ENCODE measurements around the gene ZBTB12. TPM values are rescaled to one million over a fixed set of nuclear protein-coding genes. Genes with fewer than 3 reads are reported as not detected.

The ZBTB12 gene
- total and polyA plus RNA-seq, 9 of the 15 experiments (the other 6 are each of a cell fraction or from before 2014, with no cell fraction given), result 0.03 to 12.4 (median 5.8) TPM; not detected in 1

DNA sequence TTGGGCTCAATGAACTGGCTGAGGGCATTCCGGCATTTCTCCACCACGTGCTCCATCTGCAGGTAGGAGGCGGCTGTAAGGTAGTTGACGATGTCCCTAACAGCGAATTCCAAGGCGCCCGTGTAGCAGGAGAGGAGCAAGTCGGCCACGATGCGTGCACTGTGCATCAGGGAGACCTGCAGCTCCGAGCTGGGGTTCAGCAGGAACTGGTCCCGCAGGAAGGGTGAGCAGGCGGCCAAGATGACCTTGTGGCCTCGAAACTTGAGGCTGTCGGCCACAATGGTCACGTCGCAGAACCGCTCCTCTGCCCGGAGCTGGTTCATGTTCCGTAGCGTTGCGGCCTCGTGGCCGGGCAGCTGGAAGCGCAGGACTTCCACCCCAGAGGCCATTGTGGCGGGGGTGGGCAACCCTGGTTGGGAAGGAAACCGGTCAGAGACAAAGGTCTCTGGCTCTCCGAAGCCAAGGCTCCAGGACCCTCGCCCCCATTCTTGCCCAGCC lies 920 bp downstream of the ZBTB12 start (continued):
- TF ChIP-seq, protein P1, sequence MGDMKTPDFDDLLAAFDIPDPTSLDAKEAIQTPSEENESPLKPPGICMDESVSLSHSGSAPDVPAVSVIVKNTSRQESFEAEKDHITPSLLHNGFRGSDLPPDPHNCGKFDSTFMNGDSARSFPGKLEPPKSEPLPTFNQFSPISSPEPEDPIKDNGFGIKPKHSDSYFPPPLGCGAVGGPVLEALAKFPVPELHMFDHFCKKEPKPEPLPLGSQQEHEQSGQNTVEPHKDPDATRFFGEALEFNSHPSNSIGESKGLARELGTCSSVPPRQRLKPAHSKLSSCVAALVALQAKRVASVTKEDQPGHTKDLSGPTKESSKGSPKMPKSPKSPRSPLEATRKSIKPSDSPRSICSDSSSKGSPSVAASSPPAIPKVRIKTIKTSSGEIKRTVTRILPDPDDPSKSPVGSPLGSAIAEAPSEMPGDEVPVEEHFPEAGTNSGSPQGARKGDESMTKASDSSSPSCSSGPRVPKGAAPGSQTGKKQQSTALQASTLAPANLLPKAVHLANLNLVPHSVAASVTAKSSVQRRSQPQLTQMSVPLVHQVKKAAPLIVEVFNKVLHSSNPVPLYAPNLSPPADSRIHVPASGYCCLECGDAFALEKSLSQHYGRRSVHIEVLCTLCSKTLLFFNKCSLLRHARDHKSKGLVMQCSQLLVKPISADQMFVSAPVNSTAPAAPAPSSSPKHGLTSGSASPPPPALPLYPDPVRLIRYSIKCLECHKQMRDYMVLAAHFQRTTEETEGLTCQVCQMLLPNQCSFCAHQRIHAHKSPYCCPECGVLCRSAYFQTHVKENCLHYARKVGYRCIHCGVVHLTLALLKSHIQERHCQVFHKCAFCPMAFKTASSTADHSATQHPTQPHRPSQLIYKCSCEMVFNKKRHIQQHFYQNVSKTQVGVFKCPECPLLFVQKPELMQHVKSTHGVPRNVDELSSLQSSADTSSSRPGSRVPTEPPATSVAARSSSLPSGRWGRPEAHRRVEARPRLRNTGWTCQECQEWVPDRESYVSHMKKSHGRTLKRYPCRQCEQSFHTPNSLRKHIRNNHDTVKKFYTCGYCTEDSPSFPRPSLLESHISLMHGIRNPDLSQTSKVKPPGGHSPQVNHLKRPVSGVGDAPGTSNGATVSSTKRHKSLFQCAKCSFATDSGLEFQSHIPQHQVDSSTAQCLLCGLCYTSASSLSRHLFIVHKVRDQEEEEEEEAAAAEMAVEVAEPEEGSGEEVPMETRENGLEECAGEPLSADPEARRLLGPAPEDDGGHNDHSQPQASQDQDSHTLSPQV (IDR thresholded peaks at IDR 0.05), result peak; percentile 87
- no peak for TF ChIP-seq PHTF2 (CRISPR knock-in tag; IDR thresholded peaks at IDR 0.05)
- TF ChIP-seq ZSCAN32 (CRISPR knock-in tag; IDR thresholded peaks at IDR 0.05), result 0 out of 2 replicates have a peak, but pooled peaks have one; percentile 2
- TF ChIP-seq TCFL5 (CRISPR knock-in tag; conservative IDR thresholded peaks at IDR 0.05), result no peak
- TF ChIP-seq XRCC5 (IDR thresholded peaks at IDR 0.05; ENCODE audit: low read depth, low read length), result 0 out of 2 replicates have a peak, but pooled peaks have one; percentile 23
- TF ChIP-seq, protein P2, sequence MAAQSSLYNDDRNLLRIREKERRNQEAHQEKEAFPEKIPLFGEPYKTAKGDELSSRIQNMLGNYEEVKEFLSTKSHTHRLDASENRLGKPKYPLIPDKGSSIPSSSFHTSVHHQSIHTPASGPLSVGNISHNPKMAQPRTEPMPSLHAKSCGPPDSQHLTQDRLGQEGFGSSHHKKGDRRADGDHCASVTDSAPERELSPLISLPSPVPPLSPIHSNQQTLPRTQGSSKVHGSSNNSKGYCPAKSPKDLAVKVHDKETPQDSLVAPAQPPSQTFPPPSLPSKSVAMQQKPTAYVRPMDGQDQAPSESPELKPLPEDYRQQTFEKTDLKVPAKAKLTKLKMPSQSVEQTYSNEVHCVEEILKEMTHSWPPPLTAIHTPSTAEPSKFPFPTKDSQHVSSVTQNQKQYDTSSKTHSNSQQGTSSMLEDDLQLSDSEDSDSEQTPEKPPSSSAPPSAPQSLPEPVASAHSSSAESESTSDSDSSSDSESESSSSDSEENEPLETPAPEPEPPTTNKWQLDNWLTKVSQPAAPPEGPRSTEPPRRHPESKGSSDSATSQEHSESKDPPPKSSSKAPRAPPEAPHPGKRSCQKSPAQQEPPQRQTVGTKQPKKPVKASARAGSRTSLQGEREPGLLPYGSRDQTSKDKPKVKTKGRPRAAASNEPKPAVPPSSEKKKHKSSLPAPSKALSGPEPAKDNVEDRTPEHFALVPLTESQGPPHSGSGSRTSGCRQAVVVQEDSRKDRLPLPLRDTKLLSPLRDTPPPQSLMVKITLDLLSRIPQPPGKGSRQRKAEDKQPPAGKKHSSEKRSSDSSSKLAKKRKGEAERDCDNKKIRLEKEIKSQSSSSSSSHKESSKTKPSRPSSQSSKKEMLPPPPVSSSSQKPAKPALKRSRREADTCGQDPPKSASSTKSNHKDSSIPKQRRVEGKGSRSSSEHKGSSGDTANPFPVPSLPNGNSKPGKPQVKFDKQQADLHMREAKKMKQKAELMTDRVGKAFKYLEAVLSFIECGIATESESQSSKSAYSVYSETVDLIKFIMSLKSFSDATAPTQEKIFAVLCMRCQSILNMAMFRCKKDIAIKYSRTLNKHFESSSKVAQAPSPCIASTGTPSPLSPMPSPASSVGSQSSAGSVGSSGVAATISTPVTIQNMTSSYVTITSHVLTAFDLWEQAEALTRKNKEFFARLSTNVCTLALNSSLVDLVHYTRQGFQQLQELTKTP (IDR thresholded peaks at IDR 0.05; ENCODE audit: low read depth in 1 of 2, partially characterized antibody in 2 of 2), result no peak
- TF ChIP-seq, protein P3, sequence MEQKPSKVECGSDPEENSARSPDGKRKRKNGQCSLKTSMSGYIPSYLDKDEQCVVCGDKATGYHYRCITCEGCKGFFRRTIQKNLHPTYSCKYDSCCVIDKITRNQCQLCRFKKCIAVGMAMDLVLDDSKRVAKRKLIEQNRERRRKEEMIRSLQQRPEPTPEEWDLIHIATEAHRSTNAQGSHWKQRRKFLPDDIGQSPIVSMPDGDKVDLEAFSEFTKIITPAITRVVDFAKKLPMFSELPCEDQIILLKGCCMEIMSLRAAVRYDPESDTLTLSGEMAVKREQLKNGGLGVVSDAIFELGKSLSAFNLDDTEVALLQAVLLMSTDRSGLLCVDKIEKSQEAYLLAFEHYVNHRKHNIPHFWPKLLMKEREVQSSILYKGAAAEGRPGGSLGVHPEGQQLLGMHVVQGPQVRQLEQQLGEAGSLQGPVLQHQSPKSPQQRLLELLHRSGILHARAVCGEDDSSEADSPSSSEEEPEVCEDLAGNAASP (IDR thresholded peaks at IDR 0.05), result no peak
- TF ChIP-seq MTA1 (IDR thresholded peaks at IDR 0.05; ENCODE audit: borderline replicate concordance), result no peak
- no peak for TF ChIP-seq SNRNP70 (optimal IDR thresholded peaks at IDR 0.05; ENCODE audit: low read depth, low read length)
- TF ChIP-seq, protein P4, sequence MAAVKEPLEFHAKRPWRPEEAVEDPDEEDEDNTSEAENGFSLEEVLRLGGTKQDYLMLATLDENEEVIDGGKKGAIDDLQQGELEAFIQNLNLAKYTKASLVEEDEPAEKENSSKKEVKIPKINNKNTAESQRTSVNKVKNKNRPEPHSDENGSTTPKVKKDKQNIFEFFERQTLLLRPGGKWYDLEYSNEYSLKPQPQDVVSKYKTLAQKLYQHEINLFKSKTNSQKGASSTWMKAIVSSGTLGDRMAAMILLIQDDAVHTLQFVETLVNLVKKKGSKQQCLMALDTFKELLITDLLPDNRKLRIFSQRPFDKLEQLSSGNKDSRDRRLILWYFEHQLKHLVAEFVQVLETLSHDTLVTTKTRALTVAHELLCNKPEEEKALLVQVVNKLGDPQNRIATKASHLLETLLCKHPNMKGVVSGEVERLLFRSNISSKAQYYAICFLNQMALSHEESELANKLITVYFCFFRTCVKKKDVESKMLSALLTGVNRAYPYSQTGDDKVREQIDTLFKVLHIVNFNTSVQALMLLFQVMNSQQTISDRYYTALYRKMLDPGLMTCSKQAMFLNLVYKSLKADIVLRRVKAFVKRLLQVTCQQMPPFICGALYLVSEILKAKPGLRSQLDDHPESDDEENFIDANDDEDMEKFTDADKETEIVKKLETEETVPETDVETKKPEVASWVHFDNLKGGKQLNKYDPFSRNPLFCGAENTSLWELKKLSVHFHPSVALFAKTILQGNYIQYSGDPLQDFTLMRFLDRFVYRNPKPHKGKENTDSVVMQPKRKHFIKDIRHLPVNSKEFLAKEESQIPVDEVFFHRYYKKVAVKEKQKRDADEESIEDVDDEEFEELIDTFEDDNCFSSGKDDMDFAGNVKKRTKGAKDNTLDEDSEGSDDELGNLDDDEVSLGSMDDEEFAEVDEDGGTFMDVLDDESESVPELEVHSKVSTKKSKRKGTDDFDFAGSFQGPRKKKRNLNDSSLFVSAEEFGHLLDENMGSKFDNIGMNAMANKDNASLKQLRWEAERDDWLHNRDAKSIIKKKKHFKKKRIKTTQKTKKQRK (IDR thresholded peaks at IDR 0.05; ENCODE audit: borderline replicate concordance, low read depth, low read length), result no peak
- TF ChIP-seq ZNF134 (CRISPR knock-in tag; conservative IDR thresholded peaks at IDR 0.05), result no peak
- TF ChIP-seq SP1 (CRISPR knock-in tag; IDR thresholded peaks at IDR 0.05), result peak; percentile 69; the same call in 1 of the 2 replicates
- TF ChIP-seq, protein P5, sequence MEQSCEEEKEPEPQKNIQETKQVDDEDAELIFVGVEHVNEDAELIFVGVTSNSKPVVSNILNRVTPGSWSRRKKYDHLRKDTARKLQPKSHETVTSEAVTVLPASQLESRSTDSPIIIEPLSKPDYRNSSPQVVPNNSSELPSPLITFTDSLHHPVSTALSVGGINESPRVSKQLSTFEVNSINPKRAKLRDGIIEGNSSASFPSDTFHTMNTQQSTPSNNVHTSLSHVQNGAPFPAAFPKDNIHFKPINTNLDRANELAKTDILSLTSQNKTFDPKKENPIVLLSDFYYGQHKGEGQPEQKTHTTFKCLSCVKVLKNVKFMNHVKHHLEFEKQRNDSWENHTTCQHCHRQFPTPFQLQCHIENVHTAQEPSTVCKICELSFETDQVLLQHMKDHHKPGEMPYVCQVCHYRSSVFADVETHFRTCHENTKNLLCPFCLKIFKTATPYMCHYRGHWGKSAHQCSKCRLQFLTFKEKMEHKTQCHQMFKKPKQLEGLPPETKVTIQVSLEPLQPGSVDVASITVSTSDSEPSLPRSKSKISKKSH (CRISPR knock-in tag; IDR thresholded peaks at IDR 0.05), result no peak
